Central memory CD8-positive, alpha-beta T cell (primary cell): ENCODE results near the gene XYLT2.

Experiments used
- ATAC-seq: fragments of 150-1000 bp; cut with Tn5 transposase; replicated peaks from 2 replicates; pipeline ENCODE4 v1.10.0; 2022; ENCODE audit warnings: mild to moderate bottlenecking, moderate FRiP score, moderate number of reproducible peaks; ENCODE audit not compliant: poor library complexity, severe bottlenecking; ENCODE audit errors: extremely low read depth
- DNase-seq, 2 donors: peaks; one replicate each; pipeline ENCODE4 v3.0.0; 2021; ENCODE audit warnings: low spot score in 2 of 2
- H3K27ac Mint-ChIP-seq: one replicate; pipeline ENCODE4 v1.8.0; 2022; ENCODE audit warnings: low read depth, mild to moderate bottlenecking, moderate library complexity, mixed read lengths
- H3K27me3 Mint-ChIP-seq: one replicate; pipeline ENCODE4 v1.8.0; 2022; ENCODE audit warnings: mixed read lengths
- H3K36me3 Mint-ChIP-seq: one replicate; pipeline ENCODE4 v1.8.0; 2022; ENCODE audit warnings: mild to moderate bottlenecking, moderate library complexity, mixed read lengths; ENCODE audit not compliant: insufficient read depth
- H3K4me1 Mint-ChIP-seq: one replicate; pipeline ENCODE4 v1.8.0; 2022; ENCODE audit warnings: mixed read lengths
- H3K4me3 Mint-ChIP-seq: one replicate; pipeline ENCODE4 v1.8.0; 2022; ENCODE audit warnings: mild to moderate bottlenecking, moderate library complexity, mixed read lengths
- H3K9me3 Mint-ChIP-seq: one replicate; pipeline ENCODE4 v1.8.0; 2022; ENCODE audit warnings: mixed read lengths

Gene XYLT2

GRCh38 chr17:50346313-50347116 is 589 bp downstream of the XYLT2 start:
- Mint-ChIP-seq H3K9me3 (no peaks in the 10 kb centered on the region), H3K4me1 (peaks cover 40% of the 10 kb centered on the region), H3K27me3 (no peaks in the 10 kb centered on the region), H3K4me3 (peak overlapping the region; percentile 89), H3K36me3 (peaks cover 4% of the 10 kb centered on the region), H3K27ac (peak overlapping the region; percentile 90)
- ATAC-seq, result peak; percentile 76
- no peak for DNase-seq

DNA sequence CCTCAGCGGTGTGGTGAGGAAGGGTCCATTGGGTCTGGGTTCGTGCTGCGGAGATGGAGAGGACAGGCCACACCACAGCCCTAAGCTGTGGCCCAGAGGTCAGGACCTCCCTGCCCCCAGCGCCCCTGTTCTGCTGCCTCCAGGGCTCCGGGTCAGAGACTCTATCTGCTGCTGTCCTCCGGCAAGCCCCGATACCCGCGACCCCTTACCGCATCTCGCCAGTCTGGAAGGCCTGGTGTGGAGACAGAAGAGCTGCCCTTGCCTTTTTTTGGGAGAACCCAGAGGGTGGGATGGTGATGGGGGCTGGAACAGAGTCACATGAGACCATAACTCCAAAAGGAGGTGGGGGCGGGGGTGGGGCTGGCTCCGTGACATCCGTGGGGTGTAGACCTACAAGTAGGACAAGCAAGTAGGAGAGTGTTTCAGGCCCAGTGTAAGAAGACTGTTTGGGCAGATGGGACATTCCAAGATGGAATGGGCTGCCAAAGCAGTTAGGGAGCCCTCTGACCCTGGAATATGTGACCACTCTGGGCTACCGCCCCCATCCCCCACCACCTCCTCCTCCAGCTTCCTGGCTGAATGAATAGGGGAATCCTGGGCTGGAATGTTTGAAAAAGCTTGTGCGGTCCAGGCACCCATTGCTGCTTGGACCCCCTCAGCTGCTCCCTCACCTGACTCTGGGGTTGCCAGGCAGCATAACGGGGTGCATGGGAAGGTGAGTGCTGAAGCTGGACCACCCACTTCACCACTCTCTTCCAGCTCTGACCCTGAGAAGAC is 1.4 kb downstream of the XYLT2 start:
- peak overlapping the region; percentile 89 for H3K4me3 Mint-ChIP-seq
- H3K27ac Mint-ChIP-seq, result no peak overlapping the region
- H3K27me3 Mint-ChIP-seq, result no peaks in the 10 kb centered on the region
- H3K9me3 Mint-ChIP-seq, result no peaks in the 10 kb centered on the region
- ATAC-seq (no peak), DNase-seq (no peak)
- H3K36me3 Mint-ChIP-seq, result peaks cover 4% of the 10 kb centered on the region
- H3K4me1 Mint-ChIP-seq, result peaks cover 46% of the 10 kb centered on the region

DNA sequence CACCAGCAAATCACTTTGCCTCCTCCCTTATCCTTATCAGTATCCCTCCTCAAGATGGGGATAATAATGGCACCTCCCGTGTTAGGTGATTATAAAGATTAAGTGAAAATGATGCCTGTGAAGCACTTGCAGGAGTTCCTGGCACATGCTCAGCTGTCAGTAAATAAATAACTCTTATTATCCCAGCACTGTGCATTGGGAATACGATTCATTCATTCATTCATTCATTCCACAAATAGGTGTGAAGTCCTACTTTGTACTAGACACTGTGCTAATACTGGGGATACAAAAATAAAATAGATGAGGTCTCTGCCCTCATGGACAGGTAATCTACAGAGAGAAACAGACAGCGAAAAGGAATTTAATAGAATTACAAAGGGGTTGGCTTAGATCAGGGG is 2.0 kb downstream of the XYLT2 start:
- DNase-seq, result no peak
- peaks cover 49% of the 10 kb centered on the region for H3K4me1 Mint-ChIP-seq
- no peak overlapping the region for H3K27ac Mint-ChIP-seq
- no peak for ATAC-seq
- no peaks in the 10 kb centered on the region for H3K9me3 Mint-ChIP-seq
- H3K36me3 Mint-ChIP-seq, result peaks cover 4% of the 10 kb centered on the region
- peak overlapping the region; percentile 89 for H3K4me3 Mint-ChIP-seq
- H3K27me3 Mint-ChIP-seq, result no peaks in the 10 kb centered on the region

GRCh38 chr17:50348522-50349242 is 2.8 kb downstream of the XYLT2 start:
- Mint-ChIP-seq H3K9me3 (no peaks in the 10 kb centered on the region), H3K4me3 (no peak overlapping the region), H3K27me3 (no peaks in the 10 kb centered on the region), H3K36me3 (peaks cover 4% of the 10 kb centered on the region), H3K27ac (no peak overlapping the region), H3K4me1 (peaks cover 49% of the 10 kb centered on the region)
- no peak for ATAC-seq
- no peak for DNase-seq

DNA sequence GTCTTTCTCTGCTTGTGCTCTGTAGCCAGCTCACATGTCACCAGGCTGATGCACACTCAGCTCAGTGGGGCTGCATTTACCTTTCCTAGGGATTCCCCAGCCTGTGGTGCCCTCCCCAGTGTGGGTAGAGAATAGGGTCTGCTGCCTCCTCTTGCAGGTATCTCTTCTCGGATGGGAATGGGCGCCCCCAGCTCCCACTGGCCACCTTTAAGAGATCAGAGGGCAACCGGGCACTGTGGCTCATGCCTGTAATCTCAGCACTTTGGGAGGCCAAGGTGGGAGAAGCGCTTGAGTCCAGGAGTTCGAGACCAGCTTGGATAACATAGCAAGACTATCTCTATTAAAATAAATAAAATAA is 3.3 kb downstream of the XYLT2 start:
- Mint-ChIP-seq H3K27ac (no peak overlapping the region), H3K4me1 (peaks cover 49% of the 10 kb centered on the region), H3K36me3 (peaks cover 6% of the 10 kb centered on the region), H3K27me3 (no peaks in the 10 kb centered on the region), H3K4me3 (no peak overlapping the region), H3K9me3 (no peaks in the 10 kb centered on the region)
- ATAC-seq, result no peak
- no peak for DNase-seq

- Mint-ChIP-seq H3K9me3 (no peaks in the 10 kb centered on the region), H3K4me1 (peaks cover 49% of the 10 kb centered on the region), H3K27ac (peak overlapping the region; percentile 64), H3K4me3 (no peak overlapping the region), H3K36me3 (peaks cover 8% of the 10 kb centered on the region), H3K27me3 (no peaks in the 10 kb centered on the region)
- DNase-seq (no peak), ATAC-seq (no peak)
Observed at GRCh38 chr17:50350733-50351132, 4.8 kb downstream of the XYLT2 start.

DNA sequence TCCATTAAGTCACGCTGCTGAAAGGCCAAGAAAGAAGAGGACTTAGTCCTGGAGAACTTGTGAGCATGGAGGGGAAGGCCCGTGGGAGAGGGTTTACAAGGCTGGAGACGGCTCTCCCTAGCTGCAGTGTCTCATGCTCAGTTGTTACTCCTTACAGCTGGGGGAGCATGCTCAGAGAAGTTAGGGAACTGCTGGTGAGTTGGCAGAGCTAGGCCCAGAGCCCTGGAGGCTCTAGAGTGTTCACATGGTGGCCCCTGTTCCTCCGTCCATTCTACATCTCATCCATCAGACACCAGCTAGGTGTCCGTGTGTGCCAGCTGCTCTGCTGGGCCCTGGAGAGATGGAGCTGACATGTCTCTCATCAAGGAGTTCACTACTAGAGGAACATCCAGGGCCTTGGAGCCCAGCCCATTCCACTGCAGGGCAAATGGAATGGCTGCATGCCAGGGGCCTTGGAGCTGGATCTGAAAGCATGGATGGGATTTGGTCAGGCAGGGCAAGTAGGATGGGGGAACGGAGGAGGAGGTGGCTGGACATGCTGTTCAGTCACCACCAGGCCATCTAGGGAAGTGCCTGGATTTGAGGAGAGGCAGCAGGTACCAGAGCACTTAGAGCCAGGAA is 6.3 kb downstream of the XYLT2 start:
- H3K4me3 Mint-ChIP-seq, result no peak overlapping the region
- H3K4me1 Mint-ChIP-seq, result peaks cover 37% of the 10 kb centered on the region
- ATAC-seq (no peak), DNase-seq (no peak)
- H3K36me3 Mint-ChIP-seq, result peaks cover 8% of the 10 kb centered on the region
- H3K27me3 Mint-ChIP-seq, result no peaks in the 10 kb centered on the region
- H3K27ac Mint-ChIP-seq, result no peak overlapping the region
- H3K9me3 Mint-ChIP-seq, result no peaks in the 10 kb centered on the region

- no peaks in the 10 kb centered on the region for H3K27me3 Mint-ChIP-seq
- H3K4me3 Mint-ChIP-seq, result no peak overlapping the region
- H3K36me3 Mint-ChIP-seq, result peaks cover 10% of the 10 kb centered on the region
- no peaks in the 10 kb centered on the region for H3K9me3 Mint-ChIP-seq
- H3K27ac Mint-ChIP-seq, result no peak overlapping the region
- H3K4me1 Mint-ChIP-seq, result peaks cover 29% of the 10 kb centered on the region
- DNase-seq (no peak), ATAC-seq (no peak)
Observed at GRCh38 chr17:50352693-50353599, 7.0 kb downstream of the XYLT2 start.

- H3K36me3 Mint-ChIP-seq, result peaks cover 10% of the 10 kb centered on the region
- no peak for ATAC-seq
- H3K4me1 Mint-ChIP-seq, result peaks cover 23% of the 10 kb centered on the region
- DNase-seq, result no peak
- H3K27me3 Mint-ChIP-seq, result no peaks in the 10 kb centered on the region
- no peak overlapping the region for H3K27ac Mint-ChIP-seq
- H3K9me3 Mint-ChIP-seq, result no peaks in the 10 kb centered on the region
- H3K4me3 Mint-ChIP-seq, result no peak overlapping the region
Observed at GRCh38 chr17:50353600-50354195, 7.8 kb downstream of the XYLT2 start.

GRCh38 chr17:50354198-50354597 is 8.3 kb downstream of the XYLT2 start:
- Mint-ChIP-seq H3K4me1 (peaks cover 23% of the 10 kb centered on the region), H3K4me3 (no peak overlapping the region), H3K36me3 (peaks cover 10% of the 10 kb centered on the region), H3K27me3 (no peaks in the 10 kb centered on the region), H3K9me3 (no peaks in the 10 kb centered on the region), H3K27ac (no peak overlapping the region)
- no peak for ATAC-seq
- DNase-seq, result no peak

DNA sequence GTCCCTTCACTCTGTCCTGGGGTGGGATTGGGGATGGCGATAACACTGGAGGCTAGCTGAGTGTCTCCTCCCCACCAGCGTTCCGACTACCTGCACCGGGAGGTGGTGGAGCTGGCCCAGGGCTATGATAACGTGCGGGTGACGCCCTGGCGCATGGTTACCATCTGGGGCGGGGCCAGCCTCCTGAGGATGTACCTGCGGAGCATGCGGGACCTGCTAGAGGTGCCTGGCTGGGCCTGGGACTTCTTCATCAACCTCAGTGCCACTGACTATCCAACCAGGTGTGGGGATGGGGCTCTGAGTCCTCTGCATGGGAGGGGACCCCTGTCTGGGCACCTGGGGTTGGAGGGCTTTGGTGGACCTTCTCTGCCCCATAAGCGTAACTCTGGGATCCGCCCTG is 8.8 kb downstream of the XYLT2 start:
- Mint-ChIP-seq H3K9me3 (no peaks in the 10 kb centered on the region), H3K4me1 (peaks cover 23% of the 10 kb centered on the region), H3K27me3 (no peaks in the 10 kb centered on the region), H3K27ac (peak overlapping the region; percentile 59), H3K4me3 (no peak overlapping the region), H3K36me3 (peaks cover 10% of the 10 kb centered on the region)
- ATAC-seq, result no peak
- DNase-seq, result no peak
